ENCODE results near the gene SLC16A4.

The SLC16A4 gene

DNA sequence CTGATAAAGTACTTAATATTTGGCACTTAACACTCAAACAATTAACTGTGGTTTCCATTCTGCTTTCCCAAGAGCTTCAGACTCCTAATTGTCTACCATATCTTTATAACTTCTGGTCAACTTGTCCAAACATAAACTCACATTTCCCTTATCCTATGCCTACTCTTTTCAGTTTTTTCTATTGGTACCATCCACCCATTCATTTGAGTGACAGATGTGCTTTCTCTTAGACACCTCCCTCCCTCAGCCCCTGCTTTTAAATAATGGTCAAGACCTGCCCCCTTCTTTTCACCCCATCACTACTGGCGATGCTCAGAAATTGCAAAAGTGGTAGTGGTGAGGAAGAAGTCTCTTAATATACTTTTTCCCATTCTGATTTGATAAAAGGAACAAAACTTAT, 5.5 kb downstream of the SLC16A4 start:
- no peak for DNase-seq (ENCODE audit: low read depth)
- no peaks in the 10 kb centered on the region for H3K27me3 ChIP-seq (replicated peaks; ENCODE audit: control insufficient read depth, insufficient read depth, low read length)
- no peak overlapping the region for H3K4me3 ChIP-seq (ENCODE audit: low read length)
- H3K9me3 ChIP-seq (ENCODE audit: control insufficient read depth, low read length), result no peaks in the 10 kb centered on the region
- peaks cover 18% of the 10 kb centered on the region for H3K36me3 ChIP-seq (ENCODE audit: control insufficient read depth, insufficient read depth, low read length, severe bottlenecking)
- peaks cover 44% of the 10 kb centered on the region for H3K4me1 ChIP-seq (ENCODE audit: control insufficient read depth, insufficient read depth, low read length)
- no peak overlapping the region for H3K9ac ChIP-seq (ENCODE audit: low read length)

DNA sequence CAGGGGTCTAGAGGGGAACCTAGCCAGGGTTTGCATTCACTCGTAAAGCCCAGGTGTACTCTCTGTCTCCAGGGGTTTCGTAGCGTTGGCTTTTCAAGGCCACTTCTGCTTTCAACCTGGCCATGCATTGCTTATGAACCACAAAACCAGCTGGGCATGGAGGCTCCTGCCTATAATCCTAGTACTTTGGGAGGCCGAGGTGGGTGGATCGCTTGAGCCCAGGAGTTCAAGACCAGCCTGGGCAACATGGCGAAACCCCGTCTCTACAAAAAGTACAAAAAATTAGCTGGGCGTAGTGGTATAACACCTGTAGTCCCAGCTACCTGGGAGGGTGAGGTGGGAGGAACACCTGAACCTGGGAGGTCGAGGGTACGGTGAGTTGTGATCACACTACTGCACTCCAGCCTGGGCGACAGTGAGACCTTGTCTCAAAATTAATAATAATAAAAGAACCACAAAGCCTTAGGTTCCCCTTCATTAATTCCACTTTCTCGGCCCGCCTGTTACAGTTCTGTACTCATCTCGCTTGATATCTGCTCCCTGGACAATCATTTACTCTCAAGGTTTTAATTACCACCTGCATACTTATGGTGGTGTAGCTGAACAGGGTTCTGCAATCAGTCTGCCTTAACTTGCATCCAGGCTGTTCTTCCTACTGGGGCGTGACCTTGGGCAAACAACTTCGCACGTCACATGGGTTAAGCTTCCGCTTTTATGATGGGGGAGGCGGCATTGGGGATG, 6.1 kb downstream of the SLC16A4 start:
- DNase-seq (ENCODE audit: low read depth), result no peak
- peaks cover 43% of the 10 kb centered on the region for H3K4me1 ChIP-seq (ENCODE audit: control insufficient read depth, insufficient read depth, low read length)
- H3K27me3 ChIP-seq (replicated peaks; ENCODE audit: control insufficient read depth, insufficient read depth, low read length), result no peaks in the 10 kb centered on the region

DNA sequence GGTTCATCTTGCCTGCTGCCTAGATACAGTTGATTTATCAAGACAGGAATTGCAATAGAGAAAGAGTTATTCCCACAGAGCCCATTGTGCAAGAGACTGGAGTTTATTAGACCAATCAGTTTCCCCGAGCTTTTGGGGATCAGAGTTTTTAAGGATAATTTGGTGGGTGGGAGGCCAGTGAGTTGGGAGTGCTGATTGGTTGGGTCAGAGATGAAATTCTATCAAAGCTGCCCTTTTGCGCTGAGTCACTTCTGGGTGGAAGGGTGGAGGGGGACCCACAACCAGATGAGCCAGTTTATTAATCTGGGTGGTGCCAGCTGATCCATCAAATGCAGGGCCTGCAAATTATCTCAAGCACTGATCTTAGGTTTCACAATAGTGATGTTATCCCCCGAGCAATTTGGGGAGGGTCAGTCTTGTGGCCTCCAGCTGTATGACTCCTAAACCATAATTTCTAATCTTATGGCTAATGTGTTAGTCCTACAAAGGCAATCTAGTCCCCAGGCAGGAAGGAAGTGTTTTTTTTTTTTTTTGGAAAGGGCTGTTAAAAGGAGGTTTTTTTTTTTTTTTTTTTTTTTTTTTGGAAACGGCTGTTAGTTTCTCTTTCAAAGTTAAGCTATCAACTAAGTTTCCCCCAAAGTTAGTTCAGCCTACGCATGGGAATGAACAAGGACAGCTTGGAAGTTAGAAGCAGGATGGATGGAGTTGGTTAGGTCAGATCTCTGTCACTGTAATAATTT, 7.4 kb downstream of the SLC16A4 start:
- H3K9ac ChIP-seq (ENCODE audit: low read length), result peak overlapping the region; percentile 67
- H3K9me3 ChIP-seq (ENCODE audit: control insufficient read depth, low read length), result no peaks in the 10 kb centered on the region
- H3K4me3 ChIP-seq (ENCODE audit: low read length), result peak overlapping the region; percentile 62
- peak; percentile 27 for DNase-seq (ENCODE audit: low read depth)
- H3K36me3 ChIP-seq (ENCODE audit: control insufficient read depth, insufficient read depth, low read length, severe bottlenecking), result peaks cover 25% of the 10 kb centered on the region
- no peaks in the 10 kb centered on the region for H3K27me3 ChIP-seq (replicated peaks; ENCODE audit: control insufficient read depth, insufficient read depth, low read length)
- H3K4me1 ChIP-seq (ENCODE audit: control insufficient read depth, insufficient read depth, low read length), result peaks cover 30% of the 10 kb centered on the region

More for the DNA sequence above, 6.1 kb downstream of the SLC16A4 start:
- Histone ChIP-seq H3K9me3 (ENCODE audit: control insufficient read depth, low read length) (no peaks in the 10 kb centered on the region), H3K4me3 (ENCODE audit: low read length) (no peak overlapping the region), H3K36me3 (ENCODE audit: control insufficient read depth, insufficient read depth, low read length, severe bottlenecking) (peaks cover 18% of the 10 kb centered on the region), H3K9ac (ENCODE audit: low read length) (no peak overlapping the region)

DNA sequence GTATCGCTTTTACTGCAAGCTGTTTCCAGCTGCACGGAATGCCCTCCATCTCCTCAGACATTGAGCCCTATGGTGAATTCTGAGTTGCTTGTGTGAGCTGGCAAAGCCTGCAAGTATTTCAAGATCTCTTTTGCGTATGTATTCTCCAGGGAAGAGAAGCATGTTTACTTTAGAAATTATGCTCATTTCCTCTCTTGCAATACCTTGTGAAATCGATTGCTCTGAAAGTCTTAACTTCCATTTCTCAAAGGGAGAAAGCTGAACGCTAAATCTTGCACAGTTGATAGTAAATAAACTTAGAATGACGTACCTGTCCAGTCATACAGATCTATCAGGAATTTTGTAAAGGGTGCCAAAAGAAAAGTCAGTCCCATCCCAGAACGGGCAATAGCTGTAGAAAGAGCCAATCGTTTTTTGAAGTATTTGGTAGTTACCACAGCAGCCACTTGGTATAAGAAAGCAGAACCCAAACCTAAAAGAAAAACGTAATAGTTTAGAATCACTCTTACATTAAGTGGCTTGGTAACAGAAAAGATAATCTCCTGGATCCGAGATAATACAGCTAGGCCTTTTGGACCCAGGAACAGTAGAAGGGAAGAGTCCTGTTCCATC, 10.0 kb downstream of the SLC16A4 start:
- H3K36me3 ChIP-seq (ENCODE audit: control insufficient read depth, insufficient read depth, low read length, severe bottlenecking), result peaks cover 34% of the 10 kb centered on the region
- no peaks in the 10 kb centered on the region for H3K27me3 ChIP-seq (replicated peaks; ENCODE audit: control insufficient read depth, insufficient read depth, low read length)
- H3K9me3 ChIP-seq (ENCODE audit: control insufficient read depth, low read length), result no peaks in the 10 kb centered on the region
- H3K9ac ChIP-seq (ENCODE audit: low read length), result no peak overlapping the region
- DNase-seq (ENCODE audit: low read depth), result peak; percentile 96
- H3K4me3 ChIP-seq (ENCODE audit: low read length), result peak overlapping the region; percentile 54
- H3K4me1 ChIP-seq (ENCODE audit: control insufficient read depth, insufficient read depth, low read length), result peaks cover 32% of the 10 kb centered on the region

DNA sequence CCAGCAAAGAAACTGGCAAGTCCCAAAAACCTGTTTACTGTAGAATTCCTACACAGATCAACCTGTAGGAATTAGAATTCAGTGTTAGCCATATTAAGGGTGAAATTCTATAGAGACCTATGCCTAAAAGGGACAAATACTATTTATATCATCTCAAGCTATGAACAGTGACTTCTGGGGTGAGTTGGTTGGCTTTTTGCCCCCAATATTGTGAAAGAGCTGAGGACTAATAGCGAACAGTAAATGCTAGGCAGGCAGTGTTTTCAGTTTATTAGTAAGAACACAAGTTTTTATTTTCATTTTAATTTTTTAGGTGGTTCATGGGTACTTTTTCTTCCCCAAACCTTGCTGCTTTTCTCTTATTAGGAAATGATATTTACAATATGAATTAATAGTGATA, 15.3 kb downstream of the SLC16A4 start:
- H3K9me3 ChIP-seq (ENCODE audit: control insufficient read depth, low read length), result no peaks in the 10 kb centered on the region
- no peak for DNase-seq (ENCODE audit: low read depth)
- peaks cover 53% of the 10 kb centered on the region for H3K36me3 ChIP-seq (ENCODE audit: control insufficient read depth, insufficient read depth, low read length, severe bottlenecking)

DNA sequence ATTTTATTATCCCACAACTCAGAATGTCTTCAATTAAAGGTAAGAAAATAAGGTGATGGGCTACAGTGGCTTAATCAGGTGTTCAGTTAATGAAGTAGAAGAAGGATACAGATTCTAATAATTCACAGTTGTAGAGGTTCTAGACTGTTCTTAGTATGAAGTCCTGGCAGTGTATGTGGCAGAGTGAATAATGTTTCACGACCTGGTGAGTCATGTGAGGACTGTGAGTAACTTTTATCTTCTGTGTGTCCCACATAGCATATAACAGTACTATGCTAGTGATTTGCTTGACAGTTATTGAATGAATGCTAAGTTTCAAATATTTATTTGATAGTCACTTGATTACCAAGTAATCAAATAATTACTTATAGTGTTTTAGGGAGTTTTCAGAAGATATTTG, 20.0 kb downstream of the SLC16A4 start:
- no peaks in the 10 kb centered on the region for H3K27me3 ChIP-seq (replicated peaks; ENCODE audit: control insufficient read depth, insufficient read depth, low read length)
- H3K9me3 ChIP-seq (ENCODE audit: control insufficient read depth, low read length), result no peaks in the 10 kb centered on the region
- peaks cover 19% of the 10 kb centered on the region for H3K4me1 ChIP-seq (ENCODE audit: control insufficient read depth, insufficient read depth, low read length)
- no peak overlapping the region for H3K9ac ChIP-seq (ENCODE audit: low read length)
- H3K4me3 ChIP-seq (ENCODE audit: low read length), result no peak overlapping the region
- peak; percentile 62 for DNase-seq (ENCODE audit: low read depth)
- H3K36me3 ChIP-seq (ENCODE audit: control insufficient read depth, insufficient read depth, low read length, severe bottlenecking), result peaks cover 36% of the 10 kb centered on the region

More for the DNA sequence above, 15.3 kb downstream of the SLC16A4 start:
- Histone ChIP-seq H3K27me3 (replicated peaks; ENCODE audit: control insufficient read depth, insufficient read depth, low read length) (no peaks in the 10 kb centered on the region), H3K4me1 (ENCODE audit: control insufficient read depth, insufficient read depth, low read length) (peaks cover 25% of the 10 kb centered on the region), H3K9ac (ENCODE audit: low read length) (no peak overlapping the region), H3K4me3 (ENCODE audit: low read length) (no peak overlapping the region)

DNA sequence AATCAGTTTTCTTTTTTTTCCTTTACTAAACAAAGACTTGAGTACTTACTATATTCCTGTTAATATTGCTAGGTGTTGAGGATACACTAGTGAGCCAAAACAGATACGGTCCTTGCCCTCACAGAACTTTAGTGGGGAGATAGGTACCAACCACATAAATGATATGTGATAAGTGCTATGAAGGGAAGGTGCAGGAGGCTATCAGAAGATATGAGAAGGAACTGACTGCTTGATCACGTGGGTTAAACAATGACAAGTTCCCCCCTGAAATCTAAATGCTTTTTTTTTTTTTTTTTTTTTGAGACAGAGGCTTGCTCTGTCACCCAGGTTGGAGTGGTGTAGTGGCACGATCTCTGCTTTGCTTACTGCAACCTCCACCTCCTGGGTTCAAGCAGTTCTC, 26.6 kb downstream of the SLC16A4 start:
- Histone ChIP-seq H3K9ac (ENCODE audit: low read length) (no peak overlapping the region), H3K27me3 (replicated peaks; ENCODE audit: control insufficient read depth, insufficient read depth, low read length) (no peaks in the 10 kb centered on the region), H3K9me3 (ENCODE audit: control insufficient read depth, low read length) (no peaks in the 10 kb centered on the region), H3K4me1 (ENCODE audit: control insufficient read depth, insufficient read depth, low read length) (no peaks in the 10 kb centered on the region), H3K4me3 (ENCODE audit: low read length) (no peak overlapping the region), H3K36me3 (ENCODE audit: control insufficient read depth, insufficient read depth, low read length, severe bottlenecking) (peaks cover 25% of the 10 kb centered on the region)
- no peak for DNase-seq (ENCODE audit: low read depth)

DNA sequence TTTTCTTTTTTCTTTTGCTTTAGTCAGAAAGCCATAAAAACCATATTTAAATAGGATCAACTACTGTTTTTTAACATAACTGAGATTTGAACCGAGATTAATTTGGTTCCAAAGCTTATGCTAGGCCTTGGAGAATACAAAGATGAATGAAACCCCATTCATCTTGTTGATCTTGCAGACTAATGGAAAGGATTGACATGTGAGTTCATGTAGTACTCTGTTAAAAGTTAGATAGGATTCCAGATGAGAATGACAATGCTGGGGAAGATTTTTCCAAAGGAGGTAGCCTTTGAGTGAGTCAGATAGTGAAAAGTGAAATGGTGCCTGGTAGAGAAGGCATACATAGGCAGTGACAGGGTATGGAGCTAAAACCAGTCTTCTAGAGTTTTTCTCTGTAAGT, 29.0 kb downstream of the SLC16A4 start:
- no peak for DNase-seq (ENCODE audit: low read depth)
- peaks cover 34% of the 10 kb centered on the region for H3K36me3 ChIP-seq (ENCODE audit: control insufficient read depth, insufficient read depth, low read length, severe bottlenecking)
- no peaks in the 10 kb centered on the region for H3K27me3 ChIP-seq (replicated peaks; ENCODE audit: control insufficient read depth, insufficient read depth, low read length)
- H3K4me1 ChIP-seq (ENCODE audit: control insufficient read depth, insufficient read depth, low read length), result no peaks in the 10 kb centered on the region
- H3K9me3 ChIP-seq (ENCODE audit: control insufficient read depth, low read length), result no peaks in the 10 kb centered on the region
- H3K9ac ChIP-seq (ENCODE audit: low read length), result no peak overlapping the region
- no peak overlapping the region for H3K4me3 ChIP-seq (ENCODE audit: low read length)

DNA sequence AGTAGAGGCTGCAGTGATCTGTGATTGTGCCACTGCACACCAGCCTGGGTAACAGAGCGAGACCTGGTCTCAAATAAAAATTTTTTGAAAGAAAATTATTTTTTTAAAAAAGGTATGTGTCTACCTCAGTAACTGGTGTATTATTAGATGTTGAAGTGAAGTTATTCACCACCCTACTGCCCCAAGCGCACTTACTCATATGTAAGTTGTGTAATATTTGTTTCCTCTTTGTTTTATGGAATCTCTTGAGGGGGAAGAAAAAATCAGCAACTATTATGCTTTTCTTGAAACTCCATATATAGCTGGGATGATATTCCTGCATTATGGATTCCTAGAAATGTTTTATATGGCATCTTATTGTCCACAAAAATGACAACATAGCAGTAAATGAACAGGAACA, 30.4 kb downstream of the SLC16A4 start:
- Histone ChIP-seq H3K4me1 (ENCODE audit: control insufficient read depth, insufficient read depth, low read length) (peaks cover under 1% of the 10 kb centered on the region), H3K27me3 (replicated peaks; ENCODE audit: control insufficient read depth, insufficient read depth, low read length) (no peaks in the 10 kb centered on the region), H3K9ac (ENCODE audit: low read length) (no peak overlapping the region), H3K9me3 (ENCODE audit: control insufficient read depth, low read length) (no peaks in the 10 kb centered on the region), H3K36me3 (ENCODE audit: control insufficient read depth, insufficient read depth, low read length, severe bottlenecking) (peaks cover 34% of the 10 kb centered on the region), H3K4me3 (ENCODE audit: low read length) (no peak overlapping the region)
- DNase-seq (ENCODE audit: low read depth), result no peak

DNA sequence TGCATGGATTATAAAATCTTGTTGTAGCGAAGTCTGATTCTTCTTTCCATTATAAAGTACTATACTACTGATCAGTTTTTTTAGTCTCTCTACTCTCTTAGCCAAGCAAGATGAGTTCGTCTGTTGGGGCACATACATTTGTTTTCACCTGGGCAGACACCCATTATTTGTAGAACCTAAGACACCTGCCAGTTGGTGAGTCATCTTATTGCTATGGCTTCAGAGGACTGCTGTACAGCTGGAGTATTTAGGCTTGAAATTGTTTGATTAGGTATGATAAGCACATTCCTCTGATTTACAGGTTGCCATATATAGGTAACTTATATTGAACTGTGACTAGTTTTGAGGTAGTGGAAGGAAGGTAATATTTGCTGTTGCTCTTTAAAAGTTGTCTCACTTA, 34.4 kb downstream of the SLC16A4 start:
- Histone ChIP-seq H3K36me3 (ENCODE audit: control insufficient read depth, insufficient read depth, low read length, severe bottlenecking) (peaks cover 30% of the 10 kb centered on the region), H3K4me1 (ENCODE audit: control insufficient read depth, insufficient read depth, low read length) (peaks cover 5% of the 10 kb centered on the region), H3K4me3 (ENCODE audit: low read length) (no peak overlapping the region), H3K9ac (ENCODE audit: low read length) (no peak overlapping the region), H3K27me3 (replicated peaks; ENCODE audit: control insufficient read depth, insufficient read depth, low read length) (no peaks in the 10 kb centered on the region), H3K9me3 (ENCODE audit: control insufficient read depth, low read length) (no peaks in the 10 kb centered on the region)
- DNase-seq (ENCODE audit: low read depth), result no peak

DNA sequence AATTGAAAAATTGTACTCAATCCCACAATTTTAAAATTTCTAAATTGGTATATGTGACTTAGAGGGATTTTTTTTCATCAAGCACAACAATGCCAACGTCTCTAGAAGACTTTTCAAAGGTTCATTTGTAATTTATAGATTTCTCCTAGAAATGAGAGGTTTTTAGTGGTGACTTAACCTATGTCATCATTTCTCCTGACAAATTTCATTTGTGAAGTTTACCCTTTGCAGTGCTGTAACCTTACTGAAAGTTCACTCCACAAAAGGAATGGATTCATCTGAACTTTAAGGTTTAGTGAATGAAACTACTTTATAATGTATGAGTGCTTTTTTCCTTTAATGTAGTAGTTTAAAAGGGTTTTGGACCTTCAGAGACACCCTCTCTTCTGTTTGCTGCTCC, 35.5 kb downstream of the SLC16A4 start:
- Histone ChIP-seq H3K9ac (ENCODE audit: low read length) (no peak overlapping the region), H3K36me3 (ENCODE audit: control insufficient read depth, insufficient read depth, low read length, severe bottlenecking) (peaks cover 30% of the 10 kb centered on the region), H3K4me3 (ENCODE audit: low read length) (no peak overlapping the region), H3K9me3 (ENCODE audit: control insufficient read depth, low read length) (no peaks in the 10 kb centered on the region), H3K27me3 (replicated peaks; ENCODE audit: control insufficient read depth, insufficient read depth, low read length) (no peaks in the 10 kb centered on the region), H3K4me1 (ENCODE audit: control insufficient read depth, insufficient read depth, low read length) (peaks cover 5% of the 10 kb centered on the region)
- DNase-seq (ENCODE audit: low read depth), result no peak

Measured in adipocyte (in vitro differentiated cells).